Measurements from ENCODE around the gene CLPTM1L. TPM values are rescaled to one million over a fixed set of nuclear protein-coding genes. Genes with fewer than 3 reads are reported as not detected.

CLPTM1L gene
- total RNA-seq, 2 experiments from 2014 or later = 395 TPM

GRCh38 chr5:1321576-1321975 lies 23.3 kb downstream of the CLPTM1L start:
- peaks cover 98% of the 10 kb centered on the region for H3K36me3 ChIP-seq (ENCODE audit: insufficient read depth, low read length)
- H4K20me1 ChIP-seq (ENCODE audit: insufficient read depth, low read length) = no peaks in the 10 kb centered on the region; the same call in 1 of the 2 replicates
- no peaks in the 10 kb centered on the region for H3K9me3 ChIP-seq (ENCODE audit: low read length)
- intact Hi-C loops (cut with micrococcal nuclease; ENCODE audit: unreplicated experiment) = no loop called here
- no peak overlapping the region for H3K27ac ChIP-seq (ENCODE audit: low read depth, low read length, poor library complexity, severe bottlenecking)
- DNase-seq (ENCODE audit: low spot score) = no peak
- POLR2A ChIA-PET = interaction anchor here (1.9 kb wide), 1 partner anchor 20 kb away, joined by 7 read pairs; no protein-coding TSS in a partner anchor
- no peaks in the 10 kb centered on the region for H3K9me2 ChIP-seq (ENCODE audit: insufficient read depth, low read length)
- no peak overlapping the region for H2AFZ ChIP-seq (ENCODE audit: low read length)
- no TSS peak for BruUV-seq (replicated peaks)
- H3K79me2 ChIP-seq (ENCODE audit: insufficient read depth, low read depth, low read length) = no peaks in the 10 kb centered on the region
- CTCF ChIA-PET (ENCODE audit: unreplicated experiment) = no interaction called here
- TF ChIP-seq CTCF (conservative IDR thresholded peaks at IDR 0.05; ENCODE audit: low read length) (no peak), EZH2phosphoT487 (IDR thresholded peaks at IDR 0.05; ENCODE audit: borderline replicate concordance, low read depth, low read length) (no peak)
- no peak overlapping the region for H3K4me3 ChIP-seq (ENCODE audit: low read depth, low read length, poor library complexity, severe bottlenecking)
- H3K4me1 ChIP-seq (ENCODE audit: insufficient read depth, low read length, poor library complexity, severe bottlenecking) = peaks cover 19% of the 10 kb centered on the region
- H3K4me2 ChIP-seq (ENCODE audit: low read length) = no peak overlapping the region

- H4K20me1 ChIP-seq (ENCODE audit: insufficient read depth, low read length) = no peaks in the 10 kb centered on the region
- H3K79me2 ChIP-seq (ENCODE audit: insufficient read depth, low read depth, low read length) = no peaks in the 10 kb centered on the region
- H3K4me3 ChIP-seq (ENCODE audit: low read depth, low read length, poor library complexity, severe bottlenecking) = no peak overlapping the region
- H3K27ac ChIP-seq (ENCODE audit: low read depth, low read length, poor library complexity, severe bottlenecking) = no peak overlapping the region
- DNase-seq (ENCODE audit: low spot score) = no peak
- ChIA-PET CTCF (ENCODE audit: unreplicated experiment) (no interaction called here), POLR2A (interaction anchor here (1.1 to 1.9 kb wide), 3 partner anchors 9 to 24 kb away, joined by 3 to 7 read pairs (median 3); partner anchors contain the start of gene CLPTM1L)
- no peak for TF ChIP-seq CTCF (conservative IDR thresholded peaks at IDR 0.05; ENCODE audit: low read length)
- TF ChIP-seq EZH2phosphoT487 (IDR thresholded peaks at IDR 0.05; ENCODE audit: borderline replicate concordance, low read depth, low read length) = no peak
- no peak overlapping the region for H3K4me2 ChIP-seq (ENCODE audit: low read length)
- intact Hi-C loops (cut with micrococcal nuclease; ENCODE audit: unreplicated experiment) = no loop called here
- BruUV-seq (replicated peaks) = no TSS peak
- no peaks in the 10 kb centered on the region for H3K9me2 ChIP-seq (ENCODE audit: insufficient read depth, low read length)
- H3K36me3 ChIP-seq (ENCODE audit: insufficient read depth, low read length) = peaks cover 91% of the 10 kb centered on the region
- peaks cover 26% of the 10 kb centered on the region for H3K4me1 ChIP-seq (ENCODE audit: insufficient read depth, low read length, poor library complexity, severe bottlenecking)
- H3K9me3 ChIP-seq (ENCODE audit: low read length) = no peaks in the 10 kb centered on the region
- no peak overlapping the region for H2AFZ ChIP-seq (ENCODE audit: low read length)
These were observed 24.2 kb downstream of the CLPTM1L start for GRCh38 chr5:1320436-1321344.
